Frontal cortex (tissue), 4 donors: ENCODE data around the gene PPM1F. TPM values are rescaled to one million over a fixed set of nuclear protein-coding genes. Genes with fewer than 3 reads are reported as not detected.
"Not testable (repeated sequence)": the region's sequence is repeated elsewhere in the genome, so short reads cannot be mapped to it uniquely, and the experiment has no call there.

ENCODE experiments used
- DNase-seq, 2 donors: peaks; one replicate each; pipeline ENCODE4 v3.0.0; 2012; ENCODE audit warnings: low spot score in 2 of 2
- FAIRE-seq: peaks from 2 replicates; lab custom pipeline; 2012; peaks lifted over from hg19 to GRCh38; lab: Jason Lieb, UNC
- total RNA-seq: library from RNA; depleted of rRNA; stranded (reverse); fragments of >200 nt; gene quantifications from one replicate; pipeline ENCODE4 v1.2.3, GENCODE V29; 2014
- donor health status: control.
- donor health status: control.
- donor health status: control.

The PPM1F gene
- total RNA-seq, 1 donor from 2014 or later, result 19.2 TPM

GRCh38 chr22:21923163-21923561 lies 29.5 kb downstream of the PPM1F start:
- no peak for DNase-seq

GRCh38 chr22:21922370-21923162 lies 30.1 kb downstream of the PPM1F start:
- DNase-seq, result no peak
- no peak for FAIRE-seq

More at GRCh38 chr22:21923163-21923561, 29.5 kb downstream of the PPM1F start:
- no peak for FAIRE-seq

- DNase-seq (no peak), FAIRE-seq (no peak)
These were observed 30.9 kb downstream of the PPM1F start for GRCh38 chr22:21921729-21922128.

- DNase-seq, result no peak
- no peak for FAIRE-seq
These were observed 31.4 kb downstream of the PPM1F start for GRCh38 chr22:21921184-21921721.

- FAIRE-seq (no peak), DNase-seq (no peak)
These were observed 32.1 kb downstream of the PPM1F start for GRCh38 chr22:21920341-21921183.

GRCh38 chr22:21919526-21920307 lies 32.9 kb downstream of the PPM1F start:
- no peak for FAIRE-seq
- no peak for DNase-seq

GRCh38 chr22:21918466-21919185 lies 34.0 kb downstream of the PPM1F start:
- no peak for FAIRE-seq
- DNase-seq, result no peak

GRCh38 chr22:21917959-21918261 lies 34.7 kb downstream of the PPM1F start:
- DNase-seq (no peak), FAIRE-seq (no peak)

- no peak for DNase-seq
- FAIRE-seq, result no peak
These were observed 35.3 kb downstream of the PPM1F start for GRCh38 chr22:21917181-21917958.

GRCh38 chr22:21916309-21916918 lies 36.2 kb downstream of the PPM1F start:
- no peak for FAIRE-seq
- DNase-seq, result no peak

- no peak for FAIRE-seq
These were observed 36.9 kb downstream of the PPM1F start for GRCh38 chr22:21915624-21916308.

GRCh38 chr22:21914033-21914642 lies 38.5 kb downstream of the PPM1F start:
- DNase-seq, FAIRE-seq: not testable (repeated sequence)

More at GRCh38 chr22:21915624-21916308, 36.9 kb downstream of the PPM1F start:
- DNase-seq, result peak in 1 of 2 donors; percentile 5

GRCh38 chr22:21910367-21910766 lies 42.3 kb downstream of the PPM1F start:
- not testable (repeated sequence) for FAIRE-seq, DNase-seq

- FAIRE-seq (no peak), DNase-seq (no peak)
These were observed 42.8 kb downstream of the PPM1F start for GRCh38 chr22:21909871-21910270.

- FAIRE-seq, result no peak
- no peak for DNase-seq
These were observed 44.8 kb downstream of the PPM1F start for GRCh38 chr22:21907638-21908522.

GRCh38 chr22:21905234-21905633 lies 47.4 kb downstream of the PPM1F start:
- DNase-seq, FAIRE-seq: not testable (repeated sequence)
